ENCODE data around the gene DNAJB13. TPM values are rescaled to one million over a fixed set of nuclear protein-coding genes. Genes with fewer than 3 reads are reported as not detected.

The DNAJB13 gene
- total RNA-seq, 1 donor from 2014 or later: not detected

GRCh38 chr11:73949912-73950311, 914 bp upstream of the DNAJB13 start:
- no peak for DNase-seq (ENCODE audit: low read depth, low spot score)

GRCh38 chr11:73951797-73952196, 971 bp downstream of the DNAJB13 start:
- DNase-seq (ENCODE audit: low read depth, low spot score): no peak

- no peak for DNase-seq (ENCODE audit: low read depth, low spot score)
Measured at GRCh38 chr11:73956876-73957653, 6.2 kb downstream of the DNAJB13 start.

- DNase-seq (ENCODE audit: low read depth, low spot score): no peak
Measured at GRCh38 chr11:73957654-73958361, 7.0 kb downstream of the DNAJB13 start.

DNA sequence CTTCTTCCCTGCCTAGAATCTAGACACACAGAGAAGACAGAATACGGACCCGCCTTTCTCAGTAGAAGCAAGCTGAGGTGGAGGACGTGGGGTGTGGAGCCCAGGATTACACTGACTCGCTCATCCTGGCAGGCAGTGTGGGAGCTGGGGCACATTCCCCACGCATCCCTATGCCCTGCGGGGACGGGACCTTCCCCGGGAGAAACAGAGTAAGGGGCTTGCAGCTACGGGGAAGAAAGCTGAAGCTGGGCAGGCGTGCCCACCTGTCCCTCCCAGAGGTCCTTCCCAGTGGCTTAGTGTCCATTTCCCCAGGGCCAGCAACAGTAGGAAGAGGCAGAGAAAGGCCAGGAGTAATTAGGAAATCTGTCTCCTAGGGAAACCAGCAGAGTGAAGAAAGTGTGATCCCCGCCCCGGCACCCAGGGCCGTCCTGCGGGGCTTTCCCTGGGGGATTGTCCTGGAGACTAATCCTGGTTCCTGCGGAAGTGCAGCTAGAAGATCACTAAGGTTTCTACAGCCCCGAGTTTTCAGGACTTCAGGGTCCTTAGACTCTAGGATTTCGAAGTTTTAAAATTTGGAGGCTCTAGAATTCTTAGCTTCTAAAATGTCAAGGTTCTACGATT, 7.8 kb downstream of the DNAJB13 start:
- no peak for DNase-seq (ENCODE audit: low read depth, low spot score)

GRCh38 chr11:73961321-73961720, 10.5 kb downstream of the DNAJB13 start:
- DNase-seq (ENCODE audit: low read depth, low spot score): no peak

DNA sequence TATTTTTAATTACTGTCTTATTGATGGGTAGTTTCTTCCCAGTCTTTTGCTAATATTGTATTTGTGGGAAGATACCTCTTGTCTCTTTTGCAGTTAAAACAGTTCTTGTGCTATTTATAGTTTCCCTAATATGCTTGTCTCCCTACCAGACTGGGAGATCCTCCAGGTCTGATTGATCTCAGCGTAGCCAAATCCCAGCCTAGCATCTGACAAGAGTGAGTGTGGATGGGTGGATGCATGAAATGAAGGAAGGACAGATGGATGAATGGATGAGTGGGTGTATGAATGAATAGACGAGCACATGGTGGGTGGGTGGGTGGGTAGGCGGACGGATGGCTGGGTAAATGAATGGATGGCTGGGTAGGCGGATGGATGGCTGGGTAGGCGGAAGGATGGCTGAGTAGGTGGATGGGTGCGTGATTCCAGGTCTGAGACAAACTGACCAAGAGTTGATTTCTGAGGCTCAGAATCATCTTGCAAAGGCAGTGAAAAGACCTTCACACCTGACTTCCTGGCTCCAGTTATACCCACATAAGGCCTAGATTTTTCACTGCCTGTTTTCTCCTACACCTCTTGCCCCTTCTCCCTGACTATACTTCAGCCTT, 11.4 kb downstream of the DNAJB13 start:
- DNase-seq (ENCODE audit: low read depth, low spot score): no peak

GRCh38 chr11:73963861-73964260, 13.0 kb downstream of the DNAJB13 start:
- DNase-seq (ENCODE audit: low read depth, low spot score): no peak

GRCh38 chr11:73965076-73965763, 14.4 kb downstream of the DNAJB13 start:
- DNase-seq (ENCODE audit: low read depth, low spot score): no peak

- no peak for DNase-seq (ENCODE audit: low read depth, low spot score)
Measured at GRCh38 chr11:73965764-73966121, 14.9 kb downstream of the DNAJB13 start.

DNA sequence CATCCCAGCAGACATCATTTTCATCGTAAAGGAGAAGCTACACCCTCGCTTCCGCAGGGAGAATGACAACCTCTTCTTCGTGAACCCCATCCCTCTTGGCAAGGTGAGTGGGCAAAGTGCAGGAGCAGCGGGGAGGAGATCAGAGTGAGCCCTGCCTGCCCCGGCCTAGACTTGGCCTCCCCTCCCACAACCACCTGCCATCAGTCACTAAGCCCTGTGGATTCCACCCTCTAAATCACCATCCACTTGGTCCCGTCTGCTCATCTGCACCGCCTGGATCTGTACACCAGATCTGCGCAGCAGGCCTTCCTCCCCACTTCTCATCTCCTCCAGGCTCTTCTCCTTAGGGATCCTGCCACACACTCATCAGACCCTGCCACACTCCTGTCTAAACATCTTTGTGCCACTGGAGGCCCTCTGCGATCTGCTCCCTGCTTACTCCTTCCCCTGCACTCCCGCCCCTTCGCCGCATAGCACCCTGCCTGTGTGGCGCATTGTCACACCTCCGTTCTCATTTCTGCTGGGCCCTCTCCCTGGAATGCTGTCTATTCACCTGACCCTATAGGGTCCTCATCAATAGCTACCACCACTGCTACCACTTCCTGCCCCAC, 17.6 kb downstream of the DNAJB13 start:
- no peak for DNase-seq (ENCODE audit: low read depth, low spot score)

GRCh38 chr11:73969091-73969490, 18.3 kb downstream of the DNAJB13 start:
- DNase-seq (ENCODE audit: low read depth, low spot score): no peak

DNA sequence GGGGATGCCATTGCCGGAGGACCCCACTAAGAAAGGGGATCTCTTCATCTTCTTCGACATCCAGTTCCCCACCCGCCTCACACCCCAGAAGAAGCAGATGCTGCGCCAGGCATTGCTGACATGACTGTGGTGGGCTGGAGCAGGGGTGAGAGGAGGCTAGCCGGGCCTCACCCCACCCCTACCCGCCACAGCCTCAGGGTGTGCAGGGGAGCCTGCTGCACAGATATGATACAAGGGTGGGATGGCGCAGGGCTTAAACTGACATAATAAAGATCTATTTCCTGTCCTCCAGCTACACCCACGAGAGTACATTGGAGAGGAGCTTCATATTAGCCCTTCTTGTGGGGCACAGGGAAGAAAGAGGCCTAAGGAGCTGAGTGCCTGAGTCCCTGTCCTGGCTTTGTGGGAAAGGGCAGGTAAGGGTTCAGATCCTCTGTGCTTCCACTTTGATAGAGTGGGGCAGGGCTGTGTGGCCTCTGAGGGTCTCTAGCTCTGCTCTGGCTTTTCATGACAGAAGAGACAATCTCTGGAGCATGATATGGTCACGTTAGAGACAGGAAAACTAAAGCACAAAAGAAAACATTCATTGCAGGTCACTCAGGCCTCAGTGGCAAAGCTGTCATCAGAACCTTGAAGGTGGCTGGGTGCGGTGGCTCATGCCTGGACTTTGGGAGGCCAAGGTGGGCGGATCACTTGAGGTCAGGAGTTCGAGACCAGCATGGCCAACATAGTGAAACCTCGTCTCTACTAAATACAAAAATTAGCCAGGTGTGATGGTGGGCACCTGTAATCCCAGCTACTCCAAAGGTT, 19.4 kb downstream of the DNAJB13 start:
- no peak for DNase-seq (ENCODE audit: low read depth, low spot score)

DNA sequence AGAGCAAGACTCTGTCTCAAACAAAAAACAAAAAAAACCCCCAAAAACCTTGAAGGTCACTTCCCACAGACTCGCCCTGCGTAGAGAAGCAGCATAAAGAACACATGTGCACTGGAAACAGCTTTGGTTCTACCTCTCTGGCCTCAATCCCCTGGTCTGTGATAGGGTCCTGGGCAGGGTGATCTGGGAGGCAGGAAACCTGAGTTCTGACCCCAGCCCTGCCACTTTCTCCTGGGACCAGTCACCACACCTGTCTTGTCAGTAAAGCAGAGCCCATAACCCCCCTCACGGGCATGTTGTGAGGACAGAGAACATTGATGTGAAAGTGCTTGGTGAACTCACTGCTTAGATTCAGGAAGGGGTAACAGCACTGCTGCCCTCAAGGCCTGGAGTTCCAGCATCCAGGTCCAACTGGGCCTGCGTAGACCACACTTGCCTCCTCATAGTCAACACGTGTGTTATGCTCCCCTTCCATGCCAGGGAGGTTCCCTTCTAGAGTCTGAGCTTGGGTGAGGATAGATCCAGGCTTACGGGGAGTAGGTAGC, 20.4 kb downstream of the DNAJB13 start:
- DNase-seq (ENCODE audit: low read depth, low spot score): no peak

- DNase-seq (ENCODE audit: low read depth, low spot score): no peak
Measured at GRCh38 chr11:73972187-73972586, 21.4 kb downstream of the DNAJB13 start.

- no peak for DNase-seq (ENCODE audit: low read depth, low spot score)
Measured at GRCh38 chr11:73972620-73973449, 22.0 kb downstream of the DNAJB13 start.

GRCh38 chr11:73974604-73975478, 24.0 kb downstream of the DNAJB13 start:
- no peak for DNase-seq (ENCODE audit: low read depth, low spot score)

DNA sequence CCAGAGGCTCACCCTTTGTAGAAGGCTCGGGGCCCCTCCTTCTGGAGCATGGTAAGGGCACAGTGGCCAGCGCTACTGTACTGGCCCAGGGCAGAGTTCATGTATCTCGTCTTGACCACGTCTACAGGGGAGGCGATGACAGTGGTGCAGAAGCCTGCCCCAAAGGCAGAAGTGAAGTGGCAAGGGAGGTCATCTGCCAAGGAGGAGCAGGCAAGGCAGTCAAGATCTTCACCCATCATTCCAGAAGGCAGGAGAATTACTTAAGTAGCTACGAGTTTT, 24.6 kb downstream of the DNAJB13 start:
- DNase-seq (ENCODE audit: low read depth, low spot score): no peak

Measured in pulmonary artery endothelial cell (primary cell).